ENCODE data around the gene TESPA1.

Gene TESPA1, protein sequence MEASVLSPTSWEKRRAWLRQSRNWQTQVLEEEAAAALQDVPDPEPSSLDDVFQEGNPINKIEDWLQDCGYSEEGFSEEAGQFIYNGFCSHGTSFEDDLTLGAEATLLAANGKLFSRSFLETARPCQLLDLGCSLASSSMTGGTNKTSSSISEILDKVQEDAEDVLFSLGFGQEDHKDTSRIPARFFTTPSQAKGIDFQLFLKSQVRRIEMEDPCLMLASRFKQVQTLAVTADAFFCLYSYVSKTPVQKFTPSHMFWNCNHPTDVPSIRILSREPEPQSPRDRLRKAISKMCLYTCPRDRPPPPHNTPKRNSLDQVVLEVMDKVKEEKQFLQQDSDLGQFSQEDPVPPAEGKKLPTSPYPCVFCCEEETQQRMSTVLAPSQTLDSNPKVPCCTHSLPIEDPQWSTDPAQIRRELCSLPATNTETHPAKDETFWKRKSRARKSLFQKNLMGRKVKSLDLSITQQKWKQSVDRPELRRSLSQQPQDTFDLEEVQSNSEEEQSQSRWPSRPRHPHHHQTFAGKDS

DNA sequence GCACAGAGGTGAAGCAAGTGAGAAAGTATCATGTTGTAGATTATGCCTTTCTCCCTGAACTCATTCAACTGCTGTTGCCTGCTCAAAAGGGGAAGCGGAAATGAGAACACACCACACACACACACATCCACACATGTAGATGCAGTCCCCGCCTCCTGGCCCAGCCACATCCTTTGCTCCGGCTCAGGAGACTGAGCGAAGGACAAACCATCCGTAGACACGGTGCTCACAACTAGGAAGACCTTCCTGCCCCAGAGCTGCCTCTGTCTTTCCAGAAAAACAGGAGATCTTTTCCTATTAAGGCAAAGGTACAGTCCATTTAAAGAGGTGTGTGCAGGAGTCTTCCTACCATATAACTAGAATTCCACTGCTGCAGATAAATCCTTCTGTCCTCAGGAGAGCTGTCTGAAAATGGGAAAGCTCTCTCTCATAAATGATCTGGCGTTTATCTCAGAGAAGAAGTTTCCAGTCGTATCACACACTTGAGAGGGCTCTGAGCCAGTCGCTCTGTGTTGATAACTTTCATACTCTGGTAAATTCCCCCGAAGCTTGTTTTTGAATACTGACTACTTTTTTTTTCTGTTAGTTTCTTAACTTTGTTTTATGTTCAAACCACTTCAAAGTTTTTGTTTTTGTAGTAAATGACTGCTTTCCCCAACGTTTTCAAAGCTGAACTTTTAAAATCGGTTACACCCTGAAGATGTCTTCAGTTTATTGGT lies at the start of gene TESPA1:
TSS of gene TESPA1 (minus strand) at position 105 of the 719 bp plus-strand sequence. CDS start 10,200 bp downstream, outside the sequence.
- no peak for DNase-seq (ENCODE audit: low read depth, low spot score)

DNA sequence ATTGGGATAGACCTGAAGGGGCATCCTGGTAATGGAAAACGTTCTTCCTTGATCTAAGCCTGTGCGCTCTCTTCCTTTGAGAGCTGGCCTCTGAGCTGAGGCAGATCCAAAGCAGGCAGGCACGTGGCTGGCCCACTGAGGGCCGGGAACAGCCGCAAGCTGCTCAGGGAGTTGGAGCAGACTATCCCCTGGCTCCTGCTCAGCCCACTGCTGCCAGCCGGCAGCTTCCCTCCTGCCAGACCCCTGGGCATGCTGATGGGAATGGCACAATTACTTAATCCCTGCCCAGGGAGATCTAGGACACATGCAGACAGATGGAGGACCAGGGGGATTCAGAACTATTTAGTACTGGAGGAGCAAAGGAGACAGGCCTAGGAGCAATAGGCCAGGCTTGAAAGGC lies 49.7 kb upstream of the TESPA1 start:
- DNase-seq (ENCODE audit: low read depth, low spot score): no peak

DNA sequence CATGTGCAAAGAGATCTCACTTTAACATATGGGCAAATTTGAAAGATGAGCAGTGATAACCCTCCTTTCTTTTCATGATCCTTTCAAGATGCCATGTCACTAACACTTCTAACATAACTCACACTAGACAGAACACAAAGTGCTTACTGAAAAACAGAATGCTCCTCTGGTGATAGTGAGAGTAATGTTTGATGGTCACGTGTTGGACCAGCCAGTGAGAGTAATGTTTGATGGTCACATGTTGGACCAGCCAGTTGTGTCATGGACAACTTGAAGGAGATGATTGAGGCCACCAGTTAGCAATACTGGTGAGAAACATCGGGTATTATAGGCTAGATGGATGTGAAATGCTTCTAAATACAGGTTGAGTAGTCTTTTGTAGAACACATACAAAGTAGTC lies 40.9 kb upstream of the TESPA1 start:
- DNase-seq (ENCODE audit: low read depth, low spot score): no peak

DNA sequence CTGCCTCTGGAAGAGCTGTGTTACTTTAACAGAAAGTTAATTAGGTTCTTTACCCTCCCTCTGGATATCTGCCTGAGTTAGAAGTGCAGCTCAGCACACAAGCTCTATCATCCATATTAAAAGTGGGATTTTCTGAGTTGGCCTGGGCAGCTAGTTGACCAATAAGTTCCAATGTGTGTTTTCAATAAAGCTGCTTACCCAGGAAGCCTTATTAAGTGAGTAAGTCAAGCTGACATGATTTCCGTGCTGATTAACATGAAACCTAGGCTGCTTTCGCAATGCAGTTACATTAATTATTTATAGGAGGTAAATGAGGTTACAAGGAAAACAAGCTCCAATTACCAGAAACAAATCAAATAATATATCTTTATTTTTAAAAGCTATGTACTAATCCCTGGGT lies 40.0 kb upstream of the TESPA1 start:
- no peak for DNase-seq (ENCODE audit: low read depth, low spot score)

DNA sequence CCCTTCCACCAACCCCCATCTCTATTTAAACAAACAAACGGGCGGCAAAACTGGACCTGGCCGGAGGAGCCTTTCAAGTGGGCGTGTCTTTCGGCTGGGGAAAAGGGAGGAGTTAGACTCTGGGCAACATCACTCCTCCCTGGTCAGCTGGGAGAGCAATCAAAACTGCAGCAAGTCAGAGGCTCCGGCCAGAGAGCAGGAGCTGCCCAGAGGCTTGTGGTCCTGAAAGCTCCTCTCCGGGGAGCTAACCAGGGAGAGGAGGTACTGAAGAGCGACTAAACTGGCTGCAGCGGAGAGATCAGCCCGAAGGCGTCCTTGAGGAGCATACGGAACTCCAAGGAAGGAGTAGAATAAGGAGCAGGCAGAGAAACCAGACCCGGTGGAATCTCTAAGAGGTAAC lies 35.2 kb upstream of the TESPA1 start, which contains the start of gene NEUROD4:
TSS of gene NEUROD4 (plus strand) at position 191 of the 400 bp plus-strand sequence. CDS start 6,466 bp downstream, outside the sequence.
- DNase-seq (ENCODE audit: low read depth, low spot score): peak; percentile 98

DNA sequence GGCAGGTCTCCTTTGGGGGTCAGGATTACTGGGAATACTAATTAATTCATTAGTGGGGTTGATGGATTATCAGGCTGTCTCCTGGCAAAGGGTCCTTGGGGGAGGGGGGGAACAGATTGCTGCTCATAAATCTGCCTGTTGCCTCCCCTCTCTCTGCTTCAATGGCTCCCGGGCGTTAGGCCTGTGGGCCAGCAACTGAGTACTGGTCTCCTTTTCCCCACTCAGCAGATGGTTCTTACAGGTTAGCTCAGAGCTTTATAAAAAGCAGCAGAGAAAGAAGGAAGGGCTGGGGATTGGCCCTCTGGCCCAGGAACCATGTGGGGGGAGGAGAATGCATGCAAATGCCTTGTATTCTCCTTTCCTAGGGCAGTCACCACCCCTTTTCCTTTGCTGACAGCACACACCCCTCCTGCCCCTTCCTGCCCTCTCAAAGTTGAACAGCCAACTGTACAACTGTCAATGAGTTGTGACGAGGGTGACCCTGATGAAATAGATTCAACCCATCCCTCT lies 32.9 kb upstream of the TESPA1 start:
- DNase-seq (ENCODE audit: low read depth, low spot score): peak; percentile 19

DNA sequence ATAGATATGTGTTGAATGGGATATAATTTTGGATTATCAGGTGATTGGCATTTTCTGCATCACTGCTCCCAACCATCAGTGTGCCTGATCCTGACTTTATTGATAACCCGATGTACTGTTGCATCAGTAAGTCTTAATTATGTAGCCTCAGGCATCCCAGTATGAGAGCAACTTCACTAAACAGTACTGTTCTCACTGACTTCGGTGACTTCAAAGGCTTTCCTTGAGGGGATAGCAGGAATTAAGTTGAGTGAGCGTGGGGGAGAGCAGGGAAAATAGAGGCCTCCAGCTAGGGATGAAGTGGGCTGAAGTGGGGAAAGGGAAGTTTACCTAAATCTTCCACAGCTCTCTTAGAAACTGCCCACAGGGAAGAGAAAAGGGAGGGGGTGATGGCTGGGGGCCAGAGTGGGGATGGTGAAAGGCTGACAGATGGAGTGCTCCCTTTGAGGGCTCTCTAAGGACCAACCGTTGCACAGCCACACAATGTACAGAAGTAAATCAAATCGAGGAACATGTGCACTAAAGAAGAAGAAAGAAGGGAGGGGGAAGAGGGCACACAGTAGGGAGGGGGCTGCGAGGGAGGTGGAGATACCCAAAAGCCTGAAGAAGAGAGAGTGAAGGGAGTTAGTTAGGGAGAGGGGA lies 24.5 kb upstream of the TESPA1 start:
- peak; percentile 24 for DNase-seq (ENCODE audit: low read depth, low spot score)

DNA sequence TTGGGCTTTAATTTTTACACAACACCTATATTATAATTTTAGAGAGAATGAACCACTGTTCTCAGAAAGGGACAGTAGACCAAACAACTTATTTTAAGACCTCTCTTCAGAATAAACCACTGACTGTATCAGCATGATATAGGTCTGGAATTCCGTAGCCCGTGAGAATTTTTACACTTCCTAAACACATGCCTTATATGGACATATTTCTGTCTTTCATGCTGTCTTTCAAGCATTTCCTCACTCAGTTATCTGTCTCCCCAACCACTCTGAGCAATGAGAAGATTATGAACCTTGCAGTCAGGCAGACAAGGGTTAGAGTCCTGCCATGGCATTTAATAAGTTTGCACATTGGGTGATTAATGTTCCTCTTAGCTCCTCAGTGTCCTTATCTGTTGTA lies 17.8 kb upstream of the TESPA1 start:
- DNase-seq (ENCODE audit: low read depth, low spot score): no peak

DNA sequence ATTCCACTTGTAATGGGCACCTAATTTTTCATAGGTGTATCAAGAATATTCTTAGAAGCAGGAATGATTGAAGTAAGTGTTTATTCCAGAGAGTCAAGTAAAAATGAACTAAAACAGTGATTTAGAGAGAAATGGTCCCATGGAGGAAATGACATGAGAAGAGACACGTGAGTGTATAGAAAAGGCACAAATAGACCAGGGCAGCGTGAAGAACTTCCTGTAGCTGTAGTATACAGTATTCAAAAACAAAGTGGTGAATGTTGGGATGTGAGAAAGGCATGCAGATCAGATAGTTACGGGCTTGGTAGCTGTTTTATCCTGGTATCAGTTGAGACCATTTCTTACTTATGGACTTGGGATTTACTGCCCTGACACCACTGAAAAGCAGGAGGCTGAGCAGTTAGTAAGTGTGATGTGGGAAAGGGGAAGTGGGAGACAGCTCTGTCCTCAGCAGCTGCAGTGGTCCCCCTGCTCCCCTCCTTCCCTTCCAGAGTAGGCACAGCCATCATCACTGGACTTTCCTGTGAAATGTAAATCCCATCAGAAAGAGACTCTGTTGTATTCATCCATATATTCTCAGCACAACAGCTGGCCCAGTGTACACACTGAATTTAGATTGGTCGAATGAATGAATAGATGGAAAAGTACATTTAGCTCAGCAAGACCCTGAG lies 16.8 kb upstream of the TESPA1 start:
- no peak for DNase-seq (ENCODE audit: low read depth, low spot score)

DNA sequence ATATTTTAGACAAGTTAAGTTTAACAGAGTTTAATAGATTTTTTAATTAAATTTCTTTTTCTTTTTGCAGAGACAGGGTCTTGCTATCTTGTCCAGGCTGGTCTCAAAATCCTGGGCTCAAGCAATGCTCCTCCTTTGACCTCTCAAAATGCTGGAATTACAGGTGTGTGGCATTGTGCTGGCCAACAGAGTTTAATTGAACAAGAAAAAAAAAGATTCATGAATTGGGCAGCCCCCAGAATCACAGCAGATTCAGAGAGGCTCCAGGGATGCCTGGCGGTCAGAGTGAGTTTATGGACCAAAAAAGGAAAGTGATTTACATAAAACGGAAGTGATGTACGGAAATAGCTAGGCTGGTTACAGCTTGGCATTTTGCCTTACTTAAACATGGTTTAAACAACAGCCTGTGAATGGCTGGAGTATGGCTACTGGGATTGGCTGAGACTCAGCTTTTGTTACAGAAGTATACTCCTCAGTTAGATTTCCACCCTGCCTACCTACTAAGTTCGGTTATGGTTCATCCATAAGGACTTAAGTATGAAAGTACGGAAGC lies 14.5 kb upstream of the TESPA1 start:
- DNase-seq (ENCODE audit: low read depth, low spot score): no peak

DNA sequence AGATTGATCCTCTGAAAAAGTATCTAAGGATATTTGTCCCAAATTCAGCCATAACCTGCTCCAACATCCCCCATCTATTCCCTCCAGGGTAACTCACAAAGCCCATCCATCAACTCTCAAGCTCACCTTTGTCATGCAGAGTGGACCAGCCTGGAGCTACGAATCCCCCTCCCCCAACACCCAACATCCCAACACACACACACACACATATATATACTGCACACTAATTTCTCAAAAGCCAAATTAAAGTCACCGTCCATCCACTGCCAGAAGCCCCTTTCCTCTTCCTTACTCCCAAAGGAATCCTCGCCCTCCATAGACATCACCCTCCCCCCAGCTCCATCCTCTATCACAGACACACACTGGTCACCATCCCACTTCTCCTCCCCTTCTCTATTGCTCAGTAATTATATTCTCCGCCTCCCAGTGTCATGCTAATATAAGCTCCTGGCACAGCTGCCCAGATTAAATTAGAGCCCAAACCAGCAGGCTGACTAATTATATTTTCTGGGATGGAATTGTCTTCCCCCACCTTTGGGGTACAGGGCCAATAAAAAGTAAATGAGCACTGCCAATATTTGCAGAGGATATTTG lies 13.5 kb upstream of the TESPA1 start:
- peak; percentile 85 for DNase-seq (ENCODE audit: low read depth, low spot score)

DNA sequence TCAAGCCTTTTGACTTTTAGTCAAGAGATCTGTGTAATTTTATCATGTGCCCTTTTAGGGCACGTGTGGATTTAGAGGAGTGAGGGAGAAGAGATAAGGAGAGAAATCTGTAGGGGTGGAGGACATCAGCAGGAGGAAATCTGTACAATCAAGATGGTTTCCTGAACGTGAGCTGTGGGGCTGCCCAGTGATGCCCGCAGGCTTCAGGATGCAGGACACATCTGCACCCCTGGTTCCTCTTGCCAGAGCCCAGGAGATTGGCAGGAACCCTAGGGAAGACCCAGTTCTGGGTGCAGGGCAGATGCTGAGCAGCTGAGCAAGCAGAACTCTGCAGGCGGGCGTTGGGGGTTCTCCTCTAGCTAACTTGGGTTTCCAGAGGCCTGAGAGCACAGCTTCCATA lies 11.6 kb upstream of the TESPA1 start:
- no peak for DNase-seq (ENCODE audit: low read depth, low spot score)

DNA sequence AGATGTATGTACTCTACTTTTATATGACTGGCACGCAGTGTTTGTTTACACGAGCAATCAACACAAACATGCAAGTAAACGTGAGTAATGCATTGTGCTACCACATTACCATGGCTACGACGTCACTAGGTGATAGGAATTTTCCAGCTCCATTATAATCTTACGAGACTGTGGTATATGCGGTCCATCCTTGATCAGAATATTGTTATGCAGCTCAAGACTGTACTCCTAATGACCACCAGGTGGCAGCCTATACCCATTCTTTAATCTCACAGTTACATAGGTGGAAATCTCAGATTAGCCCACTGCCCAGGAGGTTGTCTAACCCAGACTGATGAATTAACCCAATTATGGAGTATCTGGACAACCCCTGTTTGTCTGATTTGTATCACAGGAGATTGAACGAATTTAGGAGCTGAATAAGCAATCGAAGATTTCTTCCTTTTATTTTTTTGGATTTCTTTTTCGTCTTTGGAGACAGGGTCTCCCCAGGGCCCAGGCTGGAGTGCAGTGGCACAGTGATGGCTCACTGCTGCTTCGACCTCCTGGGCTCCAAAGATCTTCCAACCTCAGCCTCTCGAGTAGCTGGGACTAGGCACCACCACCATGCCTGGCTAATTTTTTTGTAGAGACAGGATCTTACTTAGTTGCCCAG lies 8.7 kb upstream of the TESPA1 start:
- peak; percentile 32 for DNase-seq (ENCODE audit: low read depth, low spot score)

DNA sequence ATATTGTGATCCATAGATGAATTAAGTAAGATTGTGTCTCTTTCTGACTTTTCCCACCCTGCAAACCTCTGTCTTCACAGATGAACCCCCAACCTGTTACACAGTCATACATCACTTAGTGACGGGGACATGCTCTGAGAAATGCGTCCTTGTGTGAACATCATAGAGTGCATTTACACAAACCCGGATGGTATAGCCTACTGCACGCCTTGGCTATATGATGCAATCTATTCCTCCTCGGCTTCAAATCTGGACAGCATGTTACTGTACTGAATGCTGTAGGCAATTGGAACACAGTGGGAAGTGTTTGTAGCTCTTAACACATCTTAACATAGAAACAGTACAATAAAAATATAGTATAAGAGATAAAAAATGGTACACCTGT lies 7.4 kb upstream of the TESPA1 start:
- no peak for DNase-seq (ENCODE audit: low read depth, low spot score)

DNA sequence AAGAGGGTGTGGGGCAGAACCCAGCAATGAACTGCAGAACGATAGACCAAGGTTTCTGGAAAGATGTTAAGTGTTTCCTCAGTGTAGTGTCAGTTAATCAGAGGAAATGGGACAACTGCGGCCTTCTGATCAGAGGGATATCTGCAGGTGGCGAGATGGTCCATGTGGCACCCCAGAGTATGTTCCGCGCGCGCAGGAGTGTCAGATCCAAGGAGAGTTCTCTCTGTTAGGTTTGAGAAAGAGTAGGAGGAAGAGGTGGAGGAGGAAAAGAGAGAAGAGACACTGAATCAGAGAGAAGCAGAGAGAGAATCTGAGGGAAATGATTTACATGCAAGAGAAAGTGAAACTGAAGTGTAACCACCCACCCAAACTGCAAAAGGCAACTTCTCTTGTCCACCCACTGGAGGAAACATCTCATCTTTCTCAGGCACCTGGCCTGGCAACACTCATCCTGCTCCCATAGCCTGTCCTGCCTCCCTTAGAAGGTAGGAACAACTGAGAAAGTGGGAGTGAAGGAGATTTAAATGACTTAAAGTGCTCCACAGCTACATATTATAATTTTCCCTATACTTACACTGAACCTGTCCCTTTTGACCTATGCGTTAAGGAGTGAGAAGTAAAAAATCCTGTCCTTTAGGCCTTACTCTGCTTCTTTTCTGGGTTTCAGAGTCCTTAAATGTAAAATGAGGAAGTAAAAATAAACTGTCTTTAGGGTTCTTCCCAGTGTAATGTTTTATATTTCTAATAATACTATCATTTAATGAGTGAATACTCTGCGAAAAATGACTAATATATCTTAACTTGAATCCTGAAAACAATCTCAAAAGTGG lies 6.8 kb upstream of the TESPA1 start:
- no peak for DNase-seq (ENCODE audit: low read depth, low spot score)

DNA sequence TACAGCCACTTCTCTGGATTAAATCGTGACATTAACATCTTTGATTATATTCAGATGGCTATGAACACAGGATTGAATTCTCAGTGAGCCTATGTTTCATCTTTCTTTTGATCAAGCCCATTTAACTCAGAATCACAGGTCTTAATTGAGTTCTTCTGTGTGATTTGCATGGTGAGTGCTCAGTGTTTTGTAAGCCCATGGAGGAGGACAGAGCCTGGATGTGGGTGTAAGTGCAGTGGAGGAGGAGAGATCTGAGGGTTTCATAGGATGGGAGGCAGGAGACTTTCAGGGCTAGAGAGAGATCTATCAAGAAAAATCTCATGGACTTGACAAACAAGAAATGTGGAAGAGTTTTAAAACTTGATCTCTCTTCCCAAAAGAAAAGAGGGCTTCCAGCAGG lies 5.3 kb upstream of the TESPA1 start:
- no peak for DNase-seq (ENCODE audit: low read depth, low spot score)

DNA sequence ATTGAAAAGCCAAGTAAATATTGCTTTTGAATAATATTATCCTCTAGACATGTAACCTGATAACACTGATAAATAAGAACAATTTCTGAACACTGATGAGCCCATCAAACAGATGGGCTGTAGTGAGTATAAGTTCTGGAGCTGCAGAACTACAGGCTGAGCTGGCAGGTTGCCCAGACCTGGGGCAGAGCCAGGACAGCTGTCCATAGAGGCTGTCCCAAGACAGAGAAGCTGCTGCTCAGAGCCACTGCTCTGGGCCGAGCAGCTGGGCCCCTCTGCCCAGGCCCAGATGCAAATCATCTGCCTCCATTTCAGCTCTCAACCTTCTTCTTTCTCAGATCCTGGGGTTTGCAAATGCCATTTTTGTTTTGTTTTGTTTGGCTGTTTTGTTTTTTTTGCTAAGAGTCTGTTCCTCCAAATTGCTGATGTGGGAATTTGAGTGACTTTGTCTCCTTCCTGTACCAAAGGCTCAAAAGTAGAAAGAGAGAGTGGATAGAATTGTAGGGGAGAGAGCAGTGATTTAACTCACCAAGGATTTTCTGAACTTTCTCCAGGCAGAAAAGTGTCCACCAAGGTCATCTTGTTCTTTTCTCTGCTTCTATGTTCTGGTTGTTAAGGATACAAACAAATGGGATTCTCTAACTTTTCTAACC lies 4.0 kb upstream of the TESPA1 start:
- DNase-seq (ENCODE audit: low read depth, low spot score): no peak

DNA sequence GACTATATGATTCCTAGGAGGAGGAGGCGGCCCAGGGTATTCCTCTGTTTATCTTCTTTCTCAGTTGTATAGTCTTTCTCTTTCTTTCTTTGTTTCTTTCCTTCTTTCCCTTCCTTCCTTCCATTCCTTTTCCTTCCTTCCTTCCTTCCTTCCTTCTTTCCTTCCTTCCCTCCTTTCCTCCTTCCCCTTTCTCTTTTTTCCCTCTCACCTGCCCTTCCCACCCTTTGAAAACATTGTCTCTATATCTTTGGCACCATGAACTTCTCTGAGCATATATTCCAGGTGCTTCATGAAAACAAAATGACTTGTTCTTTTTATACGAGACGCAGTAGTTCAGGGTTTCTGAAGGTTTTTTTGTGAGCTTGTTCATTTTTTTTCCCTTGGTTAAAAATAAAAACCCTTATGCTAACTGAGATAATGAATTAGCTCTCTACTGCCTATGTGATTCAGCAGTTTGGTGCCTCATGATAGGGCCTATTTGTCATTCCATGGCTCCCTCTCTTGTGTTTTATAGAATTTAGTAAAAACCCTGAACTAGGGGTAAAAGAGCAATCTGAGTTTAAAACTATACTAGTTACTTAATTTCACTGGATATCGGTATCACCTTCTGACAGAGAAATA lies 3.2 kb upstream of the TESPA1 start:
- DNase-seq (ENCODE audit: low read depth, low spot score): no peak

All from ELF-1 (cell line).